GM12878 (cell line): ENCODE results near the gene TLR1. TPM values are rescaled to one million over a fixed set of nuclear protein-coding genes. Genes with fewer than 3 reads are reported as not detected.

Experiments
- ATAC-seq: fragments of 200-7000 bp; cut with Tn5 transposase; 3 replicates; pipeline ENCODE4 v1.9.1; 2020; ENCODE audit warnings: mild to moderate bottlenecking, moderate library complexity
- BruUV-seq: library from RNA; stranded (reverse); fragments of 400-500 nt; replicated peaks from 2 replicates; lab custom pipeline; 2021; lab: Mats Ljungman, UMichigan
- CTCF ChIA-PET: fragments of 300-600 bp; sonication (Branson Sonifier 250); formaldehyde crosslinking; extraction: SDS; loops from one replicate; lab custom pipeline; 2021; ENCODE audit warnings: inconsistent platforms; lab: Yijun Ruan, JAX
- POLR2A ChIA-PET: fragments of 350-600 bp; formaldehyde crosslinking; extraction: SDS; loops from one replicate; lab custom pipeline; 2021; ENCODE audit warnings: inconsistent platforms; lab: Charles Lee
- RAD21 ChIA-PET: fragments of 300-600 bp; sonication (Branson Sonifier 250); formaldehyde crosslinking; loops from one replicate; lab custom pipeline; 2023; ENCODE audit warnings: antibody characterized with exemption; ENCODE audit not compliant: unreplicated experiment; lab: Charles Lee
- SMC1A ChIA-PET: fragments of 300-600 bp; sonication (Branson Sonifier 250); formaldehyde crosslinking; loops from one replicate; lab custom pipeline; 2023; ENCODE audit not compliant: unreplicated experiment, uncharacterized antibody; lab: Charles Lee
- DNase-seq: peaks from one replicate; pipeline ENCODE4 v3.0.0-alpha.2; 2011; ENCODE audit warnings: low read depth, low spot score
- FAIRE-seq: peaks from 3 replicates; lab custom pipeline; 2011; peaks lifted over from hg19 to GRCh38; lab: Jason Lieb, UNC
- H2AFZ ChIP-seq: 2 replicates; pipeline ENCODE4 v1.6.0; 2011; ENCODE audit warnings: low read depth, low read length, control low read depth; ENCODE audit not compliant: control insufficient read depth
- H3K27ac ChIP-seq: 2 replicates; pipeline ENCODE4 v1.5.1; 2011; ENCODE audit warnings: control low read depth; ENCODE audit not compliant: control insufficient read depth, insufficient read depth
- H3K27me3 ChIP-seq, 2 experiments: replicated peaks in 1 of 2; 2 replicates each; pipeline versions ENCODE4 v1.6.0 to v1.6.1; 2011; ENCODE audit warnings: low read length in 1 of 2; ENCODE audit not compliant: control insufficient read depth in 2 of 2, insufficient read depth in 2 of 2
- H3K36me3 ChIP-seq, 2 experiments: 2 replicates each; pipeline ENCODE4 v1.5.1; 2011; ENCODE audit warnings: low read length in 1 of 2; ENCODE audit not compliant: control insufficient read depth in 2 of 2, insufficient read depth in 2 of 2
- H3K4me1 ChIP-seq: 2 replicates; pipeline ENCODE4 v1.6.1; 2011; ENCODE audit warnings: mild to moderate bottlenecking, low read length, moderate library complexity, mixed read lengths; ENCODE audit not compliant: control insufficient read depth, insufficient read depth
- H3K4me2 ChIP-seq: 2 replicates; pipeline ENCODE4 v1.6.0; 2011; ENCODE audit warnings: control low read depth; ENCODE audit not compliant: control insufficient read depth, insufficient read depth
- H3K4me3 ChIP-seq: fragments of 200-600 bp; sonication (generic); 2 replicates; pipeline ENCODE4 v1.5.1; 2016
- H3K79me2 ChIP-seq: 2 replicates; pipeline ENCODE4 v1.6.0; 2011; ENCODE audit warnings: low read length; ENCODE audit not compliant: control insufficient read depth, insufficient read depth
- H3K9ac ChIP-seq: 2 replicates; pipeline ENCODE4 v1.8.0; 2011; ENCODE audit warnings: low read length, control low read depth, mixed read lengths; ENCODE audit not compliant: control insufficient read depth, insufficient read depth
- H3K9me3 ChIP-seq: replicated peaks from 3 replicates; pipeline ENCODE4 v1.5.1; 2011; ENCODE audit warnings: mild to moderate bottlenecking, low read length; ENCODE audit not compliant: control insufficient read depth, insufficient read depth
- H4K20me1 ChIP-seq: 2 replicates; pipeline ENCODE4 v1.6.0; 2011; ENCODE audit not compliant: control insufficient read depth, insufficient read depth
- ASH2L ChIP-seq: fragments of 300-600, 200-600 bp; sonication (generic); IDR thresholded peaks from 2 replicates; pipeline ENCODE4 v1.6.1; 2017; ENCODE audit warnings: low read depth, mild to moderate bottlenecking, borderline replicate concordance
- BACH1 ChIP-seq: fragments of 450-650 bp; IDR thresholded peaks from 2 replicates; pipeline ENCODE4 v1.6.1; 2017; ENCODE audit warnings: mild to moderate bottlenecking, borderline replicate concordance
- FOS ChIP-seq: IDR thresholded peaks from 3 replicates; pipeline ENCODE4 v1.6.1; 2011; ENCODE audit warnings: borderline replicate concordance; ENCODE audit not compliant: insufficient read length; ENCODE audit errors: extremely low read depth
- IKZF2 ChIP-seq, 2 experiments: fragments of 450-650 bp; IDR thresholded peaks; 2 replicates each; pipeline ENCODE4 v1.6.1; 2017; ENCODE audit warnings: mild to moderate bottlenecking in 2 of 2, moderate library complexity in 2 of 2
- RAD51 ChIP-seq: fragments of 450-650 bp; IDR thresholded peaks from 2 replicates; pipeline ENCODE4 v1.6.1; 2016; ENCODE audit warnings: moderate library complexity, mild to moderate bottlenecking, inconsistent platforms
- RCOR1 ChIP-seq: conservative IDR thresholded peaks from 2 replicates; pipeline ENCODE4 v1.6.1; 2012; ENCODE audit warnings: low read depth, low read length, improper control_type of control experiment
- STAT3 ChIP-seq: IDR thresholded peaks from 2 replicates; pipeline ENCODE4 v1.6.1; 2011; ENCODE audit warnings: low read depth, low read length, improper control_type of control experiment
- TAF1 ChIP-seq: IDR thresholded peaks from 2 replicates; pipeline ENCODE4 v1.6.1; 2011; ENCODE audit warnings: mild to moderate bottlenecking, low read depth, low read length, borderline replicate concordance
- WGBS: methylation state at CpG from one replicate; pipeline ENCODE4 v1.1.6; 2016; ENCODE audit warnings: low lambda C conversion rate; ENCODE audit not compliant: insufficient replicate concordance, insufficient coverage; ENCODE audit errors: missing lambda C conversion rate; 5-methylcytosine and 5-hydroxymethylcytosine counted together
- in situ Hi-C: fragments of 300-500 bp; cut with MboI; formaldehyde crosslinking; loops from 9 replicates; pipeline ENCODE4 v1.14.3; 2018; ENCODE audit warnings: mixed read lengths
- intact Hi-C: fragments of 100-400 bp; cut with micrococcal nuclease; formaldehyde crosslinking; loops from one replicate; pipeline ENCODE4 v1.14.2; 2022; ENCODE audit not compliant: unreplicated experiment
- polyA plus RNA-seq, 11 experiments: library from polyadenylated mRNA; depleted of rRNA in 4 of 11; unstranded in 6 of 11; stranded (reverse) in 5 of 11; fragments of >200 nt; fragmentation: Nextera tagmentation in 4 of 11; fragmentation: Illumina TruSeq in 1 of 11; extraction: Ambion mirVana in 4 of 11; extraction: Trizol in 1 of 11; gene quantifications; 1 replicate in 1 of 11; 2 replicates in 10 of 11; pipeline versions ENCODE4 v1.2.1 to v1.2.3, GENCODE V29; 2011 to 2016; ENCODE audit warnings: inconsistent platforms in 2 of 11, missing spikeins in 2 of 11, low read depth in 1 of 11
- total RNA-seq, 4 experiments: library from RNA; depleted of rRNA in 3 of 4; stranded (reverse); fragments of >200 nt in 3 of 4; fragmentation: Illumina TruSeq in 1 of 4; extraction: Trizol in 1 of 4; gene quantifications; 2 replicates each; pipeline versions ENCODE4 v1.2.1 to v1.2.3, GENCODE V29; 2013 to 2021
- TF ChIP-seq, protein P1 (sequence below): fragments of 450-650 bp; IDR thresholded peaks from 2 replicates; pipeline ENCODE4 v1.6.1; 2018; ENCODE audit warnings: mild to moderate bottlenecking, low read depth, moderate library complexity; ENCODE audit not compliant: partially characterized antibody

TLR1 gene
- total and polyA plus RNA-seq, 10 of the 15 experiments (the other 5 are each of a cell fraction or from before 2014, with no cell fraction given) = 9.3 to 57.1 (median 20.4) TPM

DNA sequence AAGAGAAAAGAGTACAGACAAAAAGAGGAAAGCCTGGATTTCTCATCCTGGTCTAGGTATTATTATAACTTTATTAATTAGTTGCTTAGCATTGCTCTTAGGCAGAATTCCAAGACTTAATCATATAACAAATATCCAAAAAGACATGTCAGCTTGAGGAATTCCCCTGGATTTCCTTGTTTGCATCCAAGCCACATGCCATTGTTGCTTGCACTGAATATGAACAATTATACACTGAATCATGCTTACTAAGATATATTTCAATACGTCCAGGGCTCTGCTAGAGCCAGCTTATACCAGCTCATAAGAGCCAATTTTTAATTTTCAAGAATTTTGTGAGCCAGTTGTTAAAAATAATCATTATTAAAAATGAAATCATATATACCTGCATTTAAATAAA is 16.3 kb downstream of the TLR1 start:
- no peaks in the 10 kb centered on the region for H4K20me1 ChIP-seq
- H3K4me2 ChIP-seq = no peak overlapping the region
- ChIA-PET RAD21 (interaction anchor here (1.8 kb wide), 1 partner anchor 16 kb away, joined by 6 read pairs; no protein-coding TSS in a partner anchor), SMC1A (interaction anchor here (1.3 to 9.0 kb wide), 4 partner anchors 14 to 72 kb away, joined by 3 to 107 read pairs (median 15); partner anchors contain the start of gene TLR1), POLR2A (interaction anchor here (2.5 kb wide), 1 partner anchor 15 kb away, joined by 10 read pairs; no protein-coding TSS in a partner anchor), CTCF (interaction anchor here (1.0 to 3.9 kb wide), 7 partner anchors 10 to 115 kb away, joined by 3 to 21 read pairs (median 8); partner anchors contain the start of gene TLR1)
- H3K9ac ChIP-seq = no peak overlapping the region
- peaks cover 22% of the 10 kb centered on the region for H3K4me1 ChIP-seq
- no peak for ATAC-seq
- H3K36me3 ChIP-seq = no peaks in the 10 kb centered on the region
- no peaks in the 10 kb centered on the region for H3K27me3 ChIP-seq
- no TSS peak for BruUV-seq
- no peak overlapping the region for H3K4me3 ChIP-seq
- DNase-seq = no peak
- H3K79me2 ChIP-seq = peaks cover 1% of the 10 kb centered on the region
- TF ChIP-seq IKZF2 (IDR thresholded peaks at IDR 0.05) = 0 out of 4 replicates have a peak, but pooled peaks of 1 of the 2 experiments have one; percentile 1
- no peak for TF ChIP-seq FOS
- H2AFZ ChIP-seq = no peak overlapping the region
- WGBS = 86% methylated on average over 1 of the region's 1 CpG
- no peak for FAIRE-seq
- H3K9me3 ChIP-seq = peaks cover 15% of the 10 kb centered on the region; the same call in 2 of the 3 replicates
- intact Hi-C loops = no loop called here
- in situ Hi-C loops = no loop called here
- H3K27ac ChIP-seq = no peak overlapping the region

DNA sequence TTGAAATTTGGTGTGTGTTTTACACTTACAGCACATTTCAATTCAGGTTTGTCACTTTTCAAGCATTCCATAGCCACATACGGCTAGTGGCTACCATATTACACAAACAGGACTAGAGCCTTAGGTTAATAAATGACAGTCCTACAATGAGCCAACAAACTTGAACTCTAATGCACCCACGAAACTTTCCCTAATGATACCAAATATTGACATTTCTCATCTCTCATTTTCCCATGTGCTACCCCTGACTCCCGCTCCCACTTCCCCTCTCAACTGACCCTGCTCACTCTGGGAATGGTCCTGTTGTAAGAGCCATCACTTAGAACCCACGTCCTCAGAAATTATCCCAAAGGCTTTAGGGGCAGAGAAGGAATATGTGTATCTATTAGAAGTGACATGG is 16.9 kb downstream of the TLR1 start:
- H3K9ac ChIP-seq = no peak overlapping the region
- ChIA-PET SMC1A (interaction anchor here (8.9 to 9.0 kb wide), 2 partner anchors 12 to 14 kb away, joined by 107 to 278 read pairs; partner anchors contain the start of gene TLR1), RAD21 (interaction anchor here (1.8 kb wide), 1 partner anchor 16 kb away, joined by 6 read pairs; no protein-coding TSS in a partner anchor), POLR2A (no interaction called here), CTCF (interaction anchor here (1.7 kb wide), 1 partner anchor 29 kb away, joined by 9 read pairs; no protein-coding TSS in a partner anchor)
- peaks cover 5% of the 10 kb centered on the region for H3K79me2 ChIP-seq
- H4K20me1 ChIP-seq = no peaks in the 10 kb centered on the region
- DNase-seq (no peak), FAIRE-seq (no peak), ATAC-seq (no peak)
- no peak overlapping the region for H3K4me2 ChIP-seq
- WGBS = 51% methylated on average over 4 of the region's 4 CpGs
- H2AFZ ChIP-seq = no peak overlapping the region
- H3K4me1 ChIP-seq = peaks cover 22% of the 10 kb centered on the region
- TF ChIP-seq RCOR1 (no peak), ASH2L (no peak), RAD51 (no peak), STAT3 (no peak), BACH1 (no peak), IKZF2 (IDR thresholded peaks at IDR 0.05) (peak in 1 of 2 experiments; percentile 19; a peak in 1 of 4 replicates), TAF1 (no peak)
- TF ChIP-seq, protein P1, sequence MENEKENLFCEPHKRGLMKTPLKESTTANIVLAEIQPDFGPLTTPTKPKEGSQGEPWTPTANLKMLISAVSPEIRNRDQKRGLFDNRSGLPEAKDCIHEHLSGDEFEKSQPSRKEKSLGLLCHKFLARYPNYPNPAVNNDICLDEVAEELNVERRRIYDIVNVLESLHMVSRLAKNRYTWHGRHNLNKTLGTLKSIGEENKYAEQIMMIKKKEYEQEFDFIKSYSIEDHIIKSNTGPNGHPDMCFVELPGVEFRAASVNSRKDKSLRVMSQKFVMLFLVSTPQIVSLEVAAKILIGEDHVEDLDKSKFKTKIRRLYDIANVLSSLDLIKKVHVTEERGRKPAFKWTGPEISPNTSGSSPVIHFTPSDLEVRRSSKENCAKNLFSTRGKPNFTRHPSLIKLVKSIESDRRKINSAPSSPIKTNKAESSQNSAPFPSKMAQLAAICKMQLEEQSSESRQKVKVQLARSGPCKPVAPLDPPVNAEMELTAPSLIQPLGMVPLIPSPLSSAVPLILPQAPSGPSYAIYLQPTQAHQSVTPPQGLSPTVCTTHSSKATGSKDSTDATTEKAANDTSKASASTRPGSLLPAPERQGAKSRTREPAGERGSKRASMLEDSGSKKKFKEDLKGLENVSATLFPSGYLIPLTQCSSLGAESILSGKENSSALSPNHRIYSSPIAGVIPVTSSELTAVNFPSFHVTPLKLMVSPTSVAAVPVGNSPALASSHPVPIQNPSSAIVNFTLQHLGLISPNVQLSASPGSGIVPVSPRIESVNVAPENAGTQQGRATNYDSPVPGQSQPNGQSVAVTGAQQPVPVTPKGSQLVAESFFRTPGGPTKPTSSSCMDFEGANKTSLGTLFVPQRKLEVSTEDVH = no peak
- H3K9me3 ChIP-seq = peaks cover 15% of the 10 kb centered on the region; the same call in 2 of the 3 replicates
- BruUV-seq = no TSS peak
- no peak overlapping the region for H3K27ac ChIP-seq
- in situ Hi-C loops (no loop called here), intact Hi-C loops (no loop called here)
- H3K36me3 ChIP-seq = no peaks in the 10 kb centered on the region
- no peaks in the 10 kb centered on the region for H3K27me3 ChIP-seq
- no peak overlapping the region for H3K4me3 ChIP-seq
